GM23338 (cell line): ENCODE results near the gene DFFB. TPM values are rescaled to one million over a fixed set of nuclear protein-coding genes. Genes with fewer than 3 reads are reported as not detected.

Source experiments
- ATAC-seq: fragments of 200-7000 bp; cut with Tn5 transposase; 3 replicates; pipeline ENCODE4 v1.9.1; 2020
- DNase-seq: peaks from one replicate; pipeline ENCODE4 v3.0.0-alpha.2; 2015; ENCODE audit warnings: low spot score
- H2AFZ ChIP-seq: fragments of 200-600 bp; sonication (generic); 2 replicates; pipeline ENCODE4 v1.8.0; 2016; ENCODE audit warnings: antibody characterized with exemption, mild to moderate bottlenecking, moderate library complexity
- H3F3A ChIP-seq: fragments of 200-600 bp; sonication (generic); replicated peaks from 2 replicates; pipeline ENCODE4 v1.8.0; 2017; ENCODE audit warnings: antibody characterized with exemption, mixed run types, low read depth
- H3K27ac ChIP-seq: fragments of 200-600 bp; sonication (generic); 2 replicates; pipeline ENCODE4 v1.6.1; 2016; ENCODE audit warnings: low read depth
- H3K27me3 ChIP-seq: fragments of 200-600 bp; sonication (generic); 2 replicates; pipeline ENCODE4 v1.8.0; 2016; ENCODE audit warnings: mild to moderate bottlenecking, mixed run types, moderate library complexity; ENCODE audit not compliant: insufficient read depth
- H3K36me3 ChIP-seq: fragments of 200-600 bp; sonication (generic); 2 replicates; pipeline ENCODE4 v1.8.0; 2016; ENCODE audit warnings: mild to moderate bottlenecking; ENCODE audit not compliant: insufficient read depth
- H3K4me1 ChIP-seq: fragments of 200-600 bp; sonication (generic); 2 replicates; pipeline ENCODE4 v1.8.0; 2016; ENCODE audit warnings: mild to moderate bottlenecking, moderate library complexity; ENCODE audit not compliant: insufficient read depth
- H3K4me2 ChIP-seq: fragments of 200-600 bp; sonication (generic); 2 replicates; pipeline ENCODE4 v1.7.1; 2017; ENCODE audit warnings: mixed run types
- H3K4me3 ChIP-seq: fragments of 200-600 bp; sonication (generic); 2 replicates; pipeline ENCODE4 v1.6.1; 2016; ENCODE audit warnings: mixed run types
- H3K79me2 ChIP-seq: fragments of 200-600 bp; sonication (generic); replicated peaks from 2 replicates; pipeline ENCODE4 v1.8.0; 2017; ENCODE audit warnings: mild to moderate bottlenecking; ENCODE audit not compliant: insufficient read depth
- H3K9me2 ChIP-seq: fragments of 200-600 bp; sonication (generic); 2 replicates; pipeline ENCODE4 v1.8.0; 2017; ENCODE audit not compliant: insufficient read depth
- H4K20me1 ChIP-seq: fragments of 200-600 bp; sonication (generic); replicated peaks from 2 replicates; pipeline ENCODE4 v1.8.0; 2017; ENCODE audit warnings: mild to moderate bottlenecking; ENCODE audit not compliant: insufficient read depth
- H3K27ac Mint-ChIP-seq: 2 replicates; pipeline ENCODE4 v1.8.0; 2020; ENCODE audit warnings: inconsistent platforms, mild to moderate bottlenecking, moderate library complexity, mixed read lengths
- H3K27me3 Mint-ChIP-seq: 3 replicates; pipeline ENCODE4 v1.8.0; 2022; ENCODE audit warnings: low read depth, mild to moderate bottlenecking, moderate library complexity, mixed read lengths, inconsistent platforms; ENCODE audit not compliant: insufficient read depth, poor library complexity
- H3K36me3 Mint-ChIP-seq: 3 replicates; pipeline ENCODE4 v1.8.0; 2021; ENCODE audit warnings: low read depth, mild to moderate bottlenecking, inconsistent platforms, moderate library complexity, mixed read lengths
- H3K4me1 Mint-ChIP-seq: 3 replicates; pipeline ENCODE4 v1.8.0; 2020; ENCODE audit warnings: mild to moderate bottlenecking, inconsistent platforms, mixed read lengths
- H3K4me3 Mint-ChIP-seq: 3 replicates; pipeline ENCODE4 v1.8.0; 2021; ENCODE audit warnings: moderate library complexity, mild to moderate bottlenecking, inconsistent platforms, mixed read lengths
- H3K9me3 Mint-ChIP-seq: 3 replicates; pipeline ENCODE4 v1.8.0; 2020; ENCODE audit warnings: moderate library complexity, mild to moderate bottlenecking, inconsistent platforms, mixed read lengths
- CREB1 ChIP-seq: fragments of 250-450 bp; sonication (Bioruptor Pico); IDR thresholded peaks from 2 replicates; pipeline ENCODE4 v1.5.0; 2020; ENCODE audit warnings: low read depth, mild to moderate bottlenecking, moderate library complexity
- CTCF ChIP-seq, 2 experiments: fragments of 200-600 bp in 1 of 2; sonication (generic) in 1 of 2; conservative IDR thresholded peaks; 2 replicates each; pipeline versions ENCODE4 v1.5.1 to v1.6.1; 2016 to 2017; ENCODE audit warnings: antibody characterized with exemption in 2 of 2, low read depth in 2 of 2, mild to moderate bottlenecking in 2 of 2, moderate library complexity in 1 of 2
- EZH2phosphoT487 ChIP-seq: fragments of 200-600 bp; sonication (generic); IDR thresholded peaks from one replicate; pipeline ENCODE4 v1.8.1; 2018; ENCODE audit warnings: antibody characterized with exemption; ENCODE audit not compliant: unreplicated experiment
- ZNF114 ChIP-seq: fragments of 250-450 bp; sonication (Bioruptor Pico); IDR thresholded peaks from 2 replicates; pipeline ENCODE4 v1.5.0; 2020; ENCODE audit warnings: mild to moderate bottlenecking, moderate library complexity
- ZNF331 ChIP-seq: fragments of 250-450 bp; sonication (Bioruptor Pico); IDR thresholded peaks from 2 replicates; pipeline ENCODE4 v1.5.0; 2020; ENCODE audit warnings: low read depth, mild to moderate bottlenecking, moderate library complexity
- ZNF462 ChIP-seq: fragments of 250-450 bp; sonication (Bioruptor Pico); IDR thresholded peaks from 2 replicates; pipeline ENCODE4 v1.5.0; 2020; ENCODE audit warnings: mild to moderate bottlenecking, moderate library complexity
- polyA plus RNA-seq: library from polyadenylated mRNA; unstranded; fragments of >200 nt; fragmentation: Nextera tagmentation; extraction: Ambion mirVana; gene quantifications from 2 replicates; pipeline ENCODE4 v1.2.1, GENCODE V29; 2016
- total RNA-seq: library from RNA; depleted of rRNA; stranded (reverse); fragments of >200 nt; shearing (Covaris generic); gene quantifications from 2 replicates; pipeline ENCODE4 v1.2.3, GENCODE V29; 2014
- TF ChIP-seq, protein P1 (sequence below): IDR thresholded peaks from 2 replicates; pipeline ENCODE4 v1.6.1; 2016; ENCODE audit warnings: antibody characterized with exemption

Gene DFFB
- total and polyA plus RNA-seq, 2 experiments from 2014 or later = 6.5 to 18.1 TPM

DNA sequence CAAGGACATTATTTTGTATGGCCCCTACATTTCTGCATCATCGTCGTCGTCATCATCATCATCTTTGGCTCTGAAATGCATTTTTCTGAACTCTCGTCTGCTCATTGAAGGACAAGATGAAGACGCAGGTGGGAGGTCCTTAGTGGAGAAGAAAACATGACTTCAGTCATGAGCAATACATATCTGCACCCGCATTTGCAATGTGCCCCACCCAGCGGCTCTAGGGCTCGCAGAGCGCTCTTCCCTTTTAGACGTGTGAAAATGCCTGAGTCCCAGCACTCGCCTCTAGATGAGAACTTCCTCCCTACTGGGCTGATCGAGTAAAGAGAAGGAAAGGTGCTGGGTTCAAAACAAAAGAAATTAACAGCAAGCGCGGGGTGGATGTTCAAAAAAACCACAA, 32.7 kb downstream of the DFFB start:
- Histone ChIP-seq H3K4me3 (no peak overlapping the region), H3K27ac (no peak overlapping the region), H2AFZ (no peak overlapping the region), H3K79me2 (peaks cover 21% of the 10 kb centered on the region), H4K20me1 (peaks cover 6% of the 10 kb centered on the region; the same call in 1 of the 2 replicates), H3K27me3 (no peaks in the 10 kb centered on the region), H3F3A (no peaks in the 10 kb centered on the region), H3K36me3 (peaks cover 12% of the 10 kb centered on the region), H3K9me2 (no peaks in the 10 kb centered on the region), H3K4me1 (no peaks in the 10 kb centered on the region), H3K4me2 (no peak overlapping the region)
- no peak overlapping the region for H3K27ac Mint-ChIP-seq
- peaks cover 6% of the 10 kb centered on the region for H3K27me3 Mint-ChIP-seq
- peaks cover 30% of the 10 kb centered on the region; the same call in 2 of the 3 replicates for H3K36me3 Mint-ChIP-seq
- H3K4me3 Mint-ChIP-seq = no peak overlapping the region
- H3K4me1 Mint-ChIP-seq = no peaks in the 10 kb centered on the region
- TF ChIP-seq CREB1 (CRISPR knock-in tag) = no peak
- no peak for TF ChIP-seq CTCF (conservative IDR thresholded peaks at IDR 0.05; ENCODE audit: low read depth in 2 of 2)
- TF ChIP-seq ZNF331 = no peak
- TF ChIP-seq, protein P1, sequence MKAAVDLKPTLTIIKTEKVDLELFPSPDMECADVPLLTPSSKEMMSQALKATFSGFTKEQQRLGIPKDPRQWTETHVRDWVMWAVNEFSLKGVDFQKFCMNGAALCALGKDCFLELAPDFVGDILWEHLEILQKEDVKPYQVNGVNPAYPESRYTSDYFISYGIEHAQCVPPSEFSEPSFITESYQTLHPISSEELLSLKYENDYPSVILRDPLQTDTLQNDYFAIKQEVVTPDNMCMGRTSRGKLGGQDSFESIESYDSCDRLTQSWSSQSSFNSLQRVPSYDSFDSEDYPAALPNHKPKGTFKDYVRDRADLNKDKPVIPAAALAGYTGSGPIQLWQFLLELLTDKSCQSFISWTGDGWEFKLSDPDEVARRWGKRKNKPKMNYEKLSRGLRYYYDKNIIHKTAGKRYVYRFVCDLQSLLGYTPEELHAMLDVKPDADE = no peak
- no peak for TF ChIP-seq EZH2phosphoT487
- ATAC-seq (no peak), DNase-seq (no peak)
- H3K9me3 Mint-ChIP-seq = no peaks in the 10 kb centered on the region; the same call in 2 of the 3 replicates

- no peaks in the 10 kb centered on the region; the same call in 2 of the 3 replicates for H3K9me3 Mint-ChIP-seq
- Histone ChIP-seq H3K4me1 (no peaks in the 10 kb centered on the region), H3K4me2 (no peak overlapping the region), H3K9me2 (no peaks in the 10 kb centered on the region), H3K27me3 (no peaks in the 10 kb centered on the region), H3K4me3 (no peak overlapping the region), H3F3A (no peaks in the 10 kb centered on the region), H2AFZ (no peak overlapping the region), H3K36me3 (peaks cover 12% of the 10 kb centered on the region), H3K27ac (no peak overlapping the region), H3K79me2 (peaks cover 28% of the 10 kb centered on the region), H4K20me1 (peaks cover 8% of the 10 kb centered on the region; the same call in 1 of the 2 replicates)
- no peak for ATAC-seq
- peaks cover 30% of the 10 kb centered on the region; the same call in 2 of the 3 replicates for H3K36me3 Mint-ChIP-seq
- H3K27me3 Mint-ChIP-seq = peaks cover 6% of the 10 kb centered on the region
- DNase-seq = no peak
- no peak for TF ChIP-seq ZNF462 (CRISPR knock-in tag)
- TF ChIP-seq ZNF114 (CRISPR knock-in tag) = no peak
- peak; percentile 35 for TF ChIP-seq EZH2phosphoT487
- no peak overlapping the region for H3K27ac Mint-ChIP-seq
- no peak overlapping the region for H3K4me3 Mint-ChIP-seq
- no peaks in the 10 kb centered on the region for H3K4me1 Mint-ChIP-seq
These were observed 33.4 kb downstream of the DFFB start for GRCh38 chr1:3890389-3891328.
